HL-60 (cell line): ENCODE results near the gene IPO5.

Experiments used
- DNase-seq, 2 experiments: peaks; one replicate each; pipeline ENCODE4 v3.0.0-alpha.2; 2010 to 2020; ENCODE audit warnings: low read depth in 1 of 2, low spot score in 1 of 2
- H3K27ac ChIP-seq: fragments of 250-450 bp; sonication (Bioruptor Pico); replicated peaks from 2 replicates; pipeline ENCODE4 v1.5.1; 2020; ENCODE audit warnings: mild to moderate bottlenecking, moderate library complexity
- H3K27me3 ChIP-seq: fragments of 250-450 bp; sonication (Bioruptor Pico); 2 replicates; pipeline ENCODE4 v1.5.1; 2021; ENCODE audit warnings: mild to moderate bottlenecking, moderate library complexity; ENCODE audit not compliant: insufficient read depth, poor library complexity, severe bottlenecking
- H3K4me3 ChIP-seq: replicated peaks from 2 replicates; pipeline ENCODE4 v1.5.1; 2011; ENCODE audit warnings: mild to moderate bottlenecking, control low read depth, low read length; ENCODE audit not compliant: insufficient read depth
- GABPA ChIP-seq: IDR thresholded peaks from 2 replicates; pipeline ENCODE4 v1.6.1; 2012; ENCODE audit warnings: low read depth
- POLR2AphosphoS5 ChIP-seq: IDR thresholded peaks from 2 replicates; pipeline ENCODE4 v1.6.1; 2012; ENCODE audit warnings: low read depth
- SPI1 ChIP-seq: IDR thresholded peaks from 2 replicates; pipeline ENCODE4 v1.6.1; 2012; ENCODE audit warnings: low read depth, mild to moderate bottlenecking, borderline replicate concordance
- TF ChIP-seq, protein P1 (sequence below): IDR thresholded peaks from 2 replicates; pipeline ENCODE4 v1.6.1; 2012; ENCODE audit warnings: low read depth; ENCODE audit not compliant: insufficient replicate concordance
- TF ChIP-seq, protein P2 (sequence below): IDR thresholded peaks from one replicate; pipeline ENCODE4 v1.5.1; 2011; ENCODE audit warnings: low read length, control low read depth, inconsistent platforms; ENCODE audit not compliant: insufficient read depth

IPO5 gene

DNA sequence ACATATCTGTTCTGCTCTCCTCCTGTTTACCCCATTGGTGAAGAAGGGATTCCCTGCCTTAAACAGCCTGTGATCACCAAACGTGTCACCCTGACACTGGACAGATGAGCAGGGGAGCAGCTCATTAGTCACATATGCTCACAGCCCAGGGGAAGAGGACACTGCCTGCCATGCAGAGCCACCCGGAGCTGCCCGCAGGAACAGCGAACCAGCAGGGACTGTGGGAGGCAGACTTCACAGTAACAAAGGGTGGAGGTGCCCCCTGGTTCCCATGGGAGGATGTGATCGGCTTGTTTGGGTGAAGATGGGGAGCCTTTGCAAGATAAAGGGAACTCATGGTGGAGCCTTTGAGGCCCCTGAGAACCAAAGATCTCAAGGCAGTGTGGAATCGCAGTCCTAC is 100.8 kb downstream of the IPO5 start:
- no peaks in the 10 kb centered on the region for H3K27me3 ChIP-seq
- H3K27ac ChIP-seq = no peak overlapping the region
- H3K4me3 ChIP-seq = no peak overlapping the region
- DNase-seq = no peak
- TF ChIP-seq, protein P1, sequence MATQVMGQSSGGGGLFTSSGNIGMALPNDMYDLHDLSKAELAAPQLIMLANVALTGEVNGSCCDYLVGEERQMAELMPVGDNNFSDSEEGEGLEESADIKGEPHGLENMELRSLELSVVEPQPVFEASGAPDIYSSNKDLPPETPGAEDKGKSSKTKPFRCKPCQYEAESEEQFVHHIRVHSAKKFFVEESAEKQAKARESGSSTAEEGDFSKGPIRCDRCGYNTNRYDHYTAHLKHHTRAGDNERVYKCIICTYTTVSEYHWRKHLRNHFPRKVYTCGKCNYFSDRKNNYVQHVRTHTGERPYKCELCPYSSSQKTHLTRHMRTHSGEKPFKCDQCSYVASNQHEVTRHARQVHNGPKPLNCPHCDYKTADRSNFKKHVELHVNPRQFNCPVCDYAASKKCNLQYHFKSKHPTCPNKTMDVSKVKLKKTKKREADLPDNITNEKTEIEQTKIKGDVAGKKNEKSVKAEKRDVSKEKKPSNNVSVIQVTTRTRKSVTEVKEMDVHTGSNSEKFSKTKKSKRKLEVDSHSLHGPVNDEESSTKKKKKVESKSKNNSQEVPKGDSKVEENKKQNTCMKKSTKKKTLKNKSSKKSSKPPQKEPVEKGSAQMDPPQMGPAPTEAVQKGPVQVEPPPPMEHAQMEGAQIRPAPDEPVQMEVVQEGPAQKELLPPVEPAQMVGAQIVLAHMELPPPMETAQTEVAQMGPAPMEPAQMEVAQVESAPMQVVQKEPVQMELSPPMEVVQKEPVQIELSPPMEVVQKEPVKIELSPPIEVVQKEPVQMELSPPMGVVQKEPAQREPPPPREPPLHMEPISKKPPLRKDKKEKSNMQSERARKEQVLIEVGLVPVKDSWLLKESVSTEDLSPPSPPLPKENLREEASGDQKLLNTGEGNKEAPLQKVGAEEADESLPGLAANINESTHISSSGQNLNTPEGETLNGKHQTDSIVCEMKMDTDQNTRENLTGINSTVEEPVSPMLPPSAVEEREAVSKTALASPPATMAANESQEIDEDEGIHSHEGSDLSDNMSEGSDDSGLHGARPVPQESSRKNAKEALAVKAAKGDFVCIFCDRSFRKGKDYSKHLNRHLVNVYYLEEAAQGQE = no peak
- no peak for TF ChIP-seq POLR2AphosphoS5
- TF ChIP-seq SPI1 = no peak
- no peak for TF ChIP-seq GABPA

DNA sequence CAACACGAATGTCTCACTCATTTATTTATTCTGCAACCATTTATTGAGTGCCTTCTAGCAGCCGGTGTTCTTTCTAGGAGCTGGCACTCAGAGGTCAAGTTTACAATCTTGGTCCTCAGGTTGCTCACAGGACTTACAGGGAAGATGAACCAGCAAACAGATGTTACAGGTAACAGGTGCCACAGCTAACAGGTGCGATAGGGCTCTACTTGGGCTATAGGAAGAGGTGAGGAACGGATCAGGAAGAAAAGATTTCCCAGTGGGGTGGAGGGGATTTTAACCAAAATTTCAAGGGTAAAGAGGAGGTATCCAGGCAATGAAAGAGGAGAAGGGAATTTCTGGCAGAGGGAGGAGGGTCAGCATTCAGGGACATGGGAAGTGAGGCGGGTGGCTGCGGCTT is 102.1 kb downstream of the IPO5 start:
- H3K27me3 ChIP-seq = peaks cover 2% of the 10 kb centered on the region
- no peak overlapping the region for H3K4me3 ChIP-seq
- no peak for DNase-seq
- TF ChIP-seq, protein P2, sequence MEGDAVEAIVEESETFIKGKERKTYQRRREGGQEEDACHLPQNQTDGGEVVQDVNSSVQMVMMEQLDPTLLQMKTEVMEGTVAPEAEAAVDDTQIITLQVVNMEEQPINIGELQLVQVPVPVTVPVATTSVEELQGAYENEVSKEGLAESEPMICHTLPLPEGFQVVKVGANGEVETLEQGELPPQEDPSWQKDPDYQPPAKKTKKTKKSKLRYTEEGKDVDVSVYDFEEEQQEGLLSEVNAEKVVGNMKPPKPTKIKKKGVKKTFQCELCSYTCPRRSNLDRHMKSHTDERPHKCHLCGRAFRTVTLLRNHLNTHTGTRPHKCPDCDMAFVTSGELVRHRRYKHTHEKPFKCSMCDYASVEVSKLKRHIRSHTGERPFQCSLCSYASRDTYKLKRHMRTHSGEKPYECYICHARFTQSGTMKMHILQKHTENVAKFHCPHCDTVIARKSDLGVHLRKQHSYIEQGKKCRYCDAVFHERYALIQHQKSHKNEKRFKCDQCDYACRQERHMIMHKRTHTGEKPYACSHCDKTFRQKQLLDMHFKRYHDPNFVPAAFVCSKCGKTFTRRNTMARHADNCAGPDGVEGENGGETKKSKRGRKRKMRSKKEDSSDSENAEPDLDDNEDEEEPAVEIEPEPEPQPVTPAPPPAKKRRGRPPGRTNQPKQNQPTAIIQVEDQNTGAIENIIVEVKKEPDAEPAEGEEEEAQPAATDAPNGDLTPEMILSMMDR = no peak
- no peak for TF ChIP-seq POLR2AphosphoS5
- TF ChIP-seq, protein P1 = no peak
- TF ChIP-seq GABPA = no peak
- no peak for TF ChIP-seq SPI1
- no peak overlapping the region for H3K27ac ChIP-seq

DNA sequence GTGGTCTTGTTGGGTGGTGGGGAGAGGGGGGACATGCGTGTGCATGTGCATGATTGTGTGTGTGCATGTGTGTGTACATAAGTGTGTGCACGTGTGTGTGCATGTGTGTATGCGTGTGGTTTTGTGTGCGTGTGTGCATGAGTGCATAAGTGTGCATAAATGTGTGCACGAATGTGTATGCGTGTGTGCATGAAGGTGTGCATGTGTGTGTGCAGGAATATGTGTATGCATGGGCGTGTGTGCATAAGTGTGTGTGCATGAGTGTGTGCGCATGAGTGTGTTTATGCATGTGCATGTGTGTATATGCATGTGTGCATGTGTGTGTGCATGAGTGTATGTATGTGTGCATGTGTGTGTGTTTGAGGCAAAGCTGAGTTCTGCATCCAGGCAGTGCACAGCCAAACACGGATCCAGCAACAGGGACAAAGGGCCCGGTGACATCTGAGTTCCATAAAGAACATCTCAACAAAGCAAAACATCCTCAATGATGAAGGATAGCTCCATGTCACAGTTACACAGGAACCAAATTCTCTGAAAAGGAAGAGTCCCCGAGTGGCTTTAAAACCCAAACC is 103.5 kb downstream of the IPO5 start:
- peaks cover 2% of the 10 kb centered on the region for H3K27me3 ChIP-seq
- no peak for TF ChIP-seq POLR2AphosphoS5

DNA sequence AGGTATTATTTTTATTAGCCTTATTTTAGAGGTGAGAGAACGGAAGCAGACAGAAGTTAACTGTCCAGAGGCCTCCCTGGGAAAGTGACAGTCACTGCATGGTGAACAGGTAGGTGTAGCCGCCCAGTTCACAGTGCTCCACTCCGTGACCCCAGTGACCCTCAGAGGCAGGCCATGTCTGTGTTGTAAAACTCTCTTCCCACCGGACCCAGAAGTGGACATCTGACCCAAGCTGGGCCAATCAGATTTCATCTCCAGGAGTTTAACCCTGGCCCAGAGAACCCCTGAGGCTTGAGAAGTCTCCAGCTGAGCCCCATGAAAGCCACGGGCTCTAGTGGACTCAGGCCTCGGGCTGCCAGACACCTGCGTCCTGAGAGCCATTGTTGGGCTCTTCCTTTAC is 105.8 kb downstream of the IPO5 start:
- Histone ChIP-seq H3K27me3 (peaks cover 2% of the 10 kb centered on the region), H3K27ac (no peak overlapping the region), H3K4me3 (no peak overlapping the region)
- no peak for TF ChIP-seq SPI1
- TF ChIP-seq, protein P1 = no peak
- TF ChIP-seq, protein P2 = no peak
- TF ChIP-seq POLR2AphosphoS5 = no peak
- TF ChIP-seq GABPA = no peak
- no peak for DNase-seq

More for the DNA sequence above, 103.5 kb downstream of the IPO5 start:
- H3K27ac ChIP-seq = no peak overlapping the region
- no peak overlapping the region for H3K4me3 ChIP-seq
- DNase-seq = no peak
